BE2C (cell line): ENCODE results near the gene GPRC5B.

Experiments
- DNase-seq: peaks from one replicate; pipeline ENCODE4 v3.0.0-alpha.2; 2020
- H3K27me3 ChIP-seq: fragments of 250-450 bp; sonication (Bioruptor Pico); 2 replicates; pipeline ENCODE4 v1.5.1; 2020; ENCODE audit warnings: mild to moderate bottlenecking
- H3K36me3 ChIP-seq: fragments of 250-450 bp; sonication (Bioruptor Pico); 2 replicates; pipeline ENCODE4 v1.5.1; 2020; ENCODE audit warnings: mild to moderate bottlenecking
- H3K4me1 ChIP-seq: fragments of 250-450 bp; sonication (Bioruptor Pico); 2 replicates; pipeline ENCODE4 v1.5.1; 2020
- H3K4me3 ChIP-seq: 2 replicates; pipeline ENCODE4 v1.5.1; 2011; ENCODE audit warnings: low read depth, low read length
- H3K9me3 ChIP-seq: fragments of 250-450 bp; sonication (Bioruptor Pico); 2 replicates; pipeline ENCODE4 v1.5.1; 2020
- TF ChIP-seq, protein P1 (sequence below): IDR thresholded peaks from 2 replicates; pipeline ENCODE4 v1.5.1; 2012; ENCODE audit warnings: mild to moderate bottlenecking, low read depth, low read length

Gene GPRC5B

GRCh38 chr16:19835968-19836421 lies 48.7 kb downstream of the GPRC5B start:
- H3K9me3 ChIP-seq: no peaks in the 10 kb centered on the region
- H3K4me1 ChIP-seq: no peaks in the 10 kb centered on the region
- H3K36me3 ChIP-seq: no peaks in the 10 kb centered on the region
- TF ChIP-seq, protein P1, sequence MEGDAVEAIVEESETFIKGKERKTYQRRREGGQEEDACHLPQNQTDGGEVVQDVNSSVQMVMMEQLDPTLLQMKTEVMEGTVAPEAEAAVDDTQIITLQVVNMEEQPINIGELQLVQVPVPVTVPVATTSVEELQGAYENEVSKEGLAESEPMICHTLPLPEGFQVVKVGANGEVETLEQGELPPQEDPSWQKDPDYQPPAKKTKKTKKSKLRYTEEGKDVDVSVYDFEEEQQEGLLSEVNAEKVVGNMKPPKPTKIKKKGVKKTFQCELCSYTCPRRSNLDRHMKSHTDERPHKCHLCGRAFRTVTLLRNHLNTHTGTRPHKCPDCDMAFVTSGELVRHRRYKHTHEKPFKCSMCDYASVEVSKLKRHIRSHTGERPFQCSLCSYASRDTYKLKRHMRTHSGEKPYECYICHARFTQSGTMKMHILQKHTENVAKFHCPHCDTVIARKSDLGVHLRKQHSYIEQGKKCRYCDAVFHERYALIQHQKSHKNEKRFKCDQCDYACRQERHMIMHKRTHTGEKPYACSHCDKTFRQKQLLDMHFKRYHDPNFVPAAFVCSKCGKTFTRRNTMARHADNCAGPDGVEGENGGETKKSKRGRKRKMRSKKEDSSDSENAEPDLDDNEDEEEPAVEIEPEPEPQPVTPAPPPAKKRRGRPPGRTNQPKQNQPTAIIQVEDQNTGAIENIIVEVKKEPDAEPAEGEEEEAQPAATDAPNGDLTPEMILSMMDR: no peak
- H3K4me3 ChIP-seq: no peak overlapping the region
- H3K27me3 ChIP-seq: no peaks in the 10 kb centered on the region
- no peak for DNase-seq

DNA sequence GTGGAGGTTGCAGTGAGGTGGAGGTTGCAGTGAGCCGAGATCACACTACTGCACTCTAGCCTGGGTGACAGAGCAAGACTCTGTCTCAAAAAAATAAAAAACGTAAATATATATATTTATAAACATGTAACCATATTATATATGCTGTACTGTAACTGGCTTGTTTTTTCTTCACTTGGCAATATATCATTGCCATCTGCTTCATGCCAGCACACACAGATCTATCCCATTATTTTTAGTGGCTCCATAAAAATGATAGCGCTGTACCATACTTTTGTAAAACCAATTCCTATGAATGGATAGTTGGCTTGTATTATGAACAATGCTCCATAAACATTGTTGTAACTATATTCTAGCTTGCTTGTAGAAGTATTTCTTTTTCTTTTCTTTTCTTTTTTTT lies 49.5 kb downstream of the GPRC5B start:
- Histone ChIP-seq H3K27me3 (no peaks in the 10 kb centered on the region), H3K36me3 (no peaks in the 10 kb centered on the region), H3K4me1 (no peaks in the 10 kb centered on the region), H3K4me3 (no peak overlapping the region), H3K9me3 (no peaks in the 10 kb centered on the region)
- TF ChIP-seq, protein P1: no peak
- no peak for DNase-seq

DNA sequence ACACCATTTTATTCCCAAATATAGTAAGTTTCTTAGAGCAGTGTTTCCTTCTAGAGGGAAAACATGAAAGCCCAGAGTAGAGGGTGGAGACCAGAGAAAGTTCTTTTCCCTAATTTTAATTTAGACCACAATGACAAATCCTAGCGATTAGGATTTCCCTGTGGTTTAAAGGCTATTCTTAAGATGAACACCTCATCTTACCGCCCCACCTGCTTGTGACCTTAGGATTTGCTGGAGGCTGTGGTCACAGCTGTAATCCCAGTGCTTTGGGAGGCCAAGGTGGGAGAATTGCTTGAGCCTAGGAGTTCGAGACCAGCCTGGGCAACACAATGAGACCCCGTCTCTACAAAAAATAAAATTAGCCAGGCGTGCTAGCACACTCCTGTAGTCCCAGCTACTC lies 51.1 kb downstream of the GPRC5B start:
- no peak overlapping the region for H3K4me3 ChIP-seq
- no peaks in the 10 kb centered on the region for H3K36me3 ChIP-seq
- no peak for DNase-seq
- TF ChIP-seq, protein P1: no peak
- H3K27me3 ChIP-seq: no peaks in the 10 kb centered on the region
- H3K4me1 ChIP-seq: no peaks in the 10 kb centered on the region
- no peaks in the 10 kb centered on the region for H3K9me3 ChIP-seq

DNA sequence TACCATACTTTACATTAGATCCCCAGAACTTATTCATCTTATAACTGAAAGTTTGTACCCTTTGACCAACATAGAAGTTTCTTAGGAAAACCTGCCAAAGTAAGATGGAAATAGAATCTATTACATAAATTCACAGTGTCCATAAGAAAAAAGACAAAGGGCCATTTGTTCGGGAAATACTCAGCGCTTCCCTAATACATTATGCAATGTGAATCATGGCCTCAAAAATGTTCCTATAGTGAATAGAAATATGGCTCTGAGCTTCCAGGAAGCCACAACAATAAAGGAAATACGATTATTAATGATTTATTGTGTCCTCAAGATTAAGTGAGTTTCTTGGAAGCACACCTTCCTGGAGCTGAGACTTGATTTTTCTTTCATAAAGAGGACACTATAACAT lies 51.5 kb downstream of the GPRC5B start:
- H3K4me1 ChIP-seq: no peaks in the 10 kb centered on the region
- no peaks in the 10 kb centered on the region for H3K36me3 ChIP-seq
- TF ChIP-seq, protein P1: no peak
- H3K9me3 ChIP-seq: no peaks in the 10 kb centered on the region
- no peak overlapping the region for H3K4me3 ChIP-seq
- no peak for DNase-seq
- H3K27me3 ChIP-seq: no peaks in the 10 kb centered on the region

DNA sequence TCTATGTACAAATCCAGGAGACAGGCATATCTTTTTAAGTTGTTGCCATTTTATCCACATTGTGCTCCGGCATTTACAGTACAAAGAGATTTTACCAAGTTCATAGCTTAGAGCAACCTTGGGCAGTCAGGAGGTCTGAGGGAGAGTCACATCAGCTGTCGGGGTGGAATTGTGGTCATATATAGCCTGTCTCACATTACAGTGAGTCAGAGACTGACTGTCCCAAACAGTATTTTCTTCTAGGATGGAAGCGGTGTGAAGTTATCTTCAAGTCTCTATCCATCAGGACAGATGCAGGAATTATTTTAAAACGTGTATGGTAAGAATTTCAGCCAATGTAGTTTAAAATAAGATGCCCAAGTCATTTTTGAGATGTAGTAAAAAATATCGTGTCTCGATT lies 53.0 kb downstream of the GPRC5B start:
- no peaks in the 10 kb centered on the region for H3K9me3 ChIP-seq
- no peaks in the 10 kb centered on the region for H3K4me1 ChIP-seq
- no peak for DNase-seq
- no peaks in the 10 kb centered on the region for H3K36me3 ChIP-seq
- H3K4me3 ChIP-seq: no peak overlapping the region
- TF ChIP-seq, protein P1: no peak
- no peaks in the 10 kb centered on the region for H3K27me3 ChIP-seq

- TF ChIP-seq, protein P1: no peak
- Histone ChIP-seq H3K27me3 (no peaks in the 10 kb centered on the region), H3K36me3 (no peaks in the 10 kb centered on the region), H3K4me3 (no peak overlapping the region), H3K4me1 (no peaks in the 10 kb centered on the region), H3K9me3 (no peaks in the 10 kb centered on the region)
- no peak for DNase-seq
Observed at GRCh38 chr16:19830902-19831560, 53.6 kb downstream of the GPRC5B start.
